ENCODE measurements around the gene SAMD10.
"Not testable (repeated sequence)": the region's sequence is repeated elsewhere in the genome, so short reads cannot be mapped to it uniquely, and the experiment has no call there.

SAMD10 gene

GRCh38 chr20:64023361-64024140, 44.1 kb upstream of the SAMD10 start:
- TF ChIP-seq CTCF (IDR thresholded peaks at IDR 0.05; ENCODE audit: borderline replicate concordance, control extremely low read depth, extremely low read depth, insufficient read depth, missing control alignments): no peak
- in situ Hi-C loops (cut with MboI; ENCODE audit: low sequenced_read_pairs, unreplicated experiment): no loop called here
- DNase-seq (ENCODE audit: low spot score): no peak

DNA sequence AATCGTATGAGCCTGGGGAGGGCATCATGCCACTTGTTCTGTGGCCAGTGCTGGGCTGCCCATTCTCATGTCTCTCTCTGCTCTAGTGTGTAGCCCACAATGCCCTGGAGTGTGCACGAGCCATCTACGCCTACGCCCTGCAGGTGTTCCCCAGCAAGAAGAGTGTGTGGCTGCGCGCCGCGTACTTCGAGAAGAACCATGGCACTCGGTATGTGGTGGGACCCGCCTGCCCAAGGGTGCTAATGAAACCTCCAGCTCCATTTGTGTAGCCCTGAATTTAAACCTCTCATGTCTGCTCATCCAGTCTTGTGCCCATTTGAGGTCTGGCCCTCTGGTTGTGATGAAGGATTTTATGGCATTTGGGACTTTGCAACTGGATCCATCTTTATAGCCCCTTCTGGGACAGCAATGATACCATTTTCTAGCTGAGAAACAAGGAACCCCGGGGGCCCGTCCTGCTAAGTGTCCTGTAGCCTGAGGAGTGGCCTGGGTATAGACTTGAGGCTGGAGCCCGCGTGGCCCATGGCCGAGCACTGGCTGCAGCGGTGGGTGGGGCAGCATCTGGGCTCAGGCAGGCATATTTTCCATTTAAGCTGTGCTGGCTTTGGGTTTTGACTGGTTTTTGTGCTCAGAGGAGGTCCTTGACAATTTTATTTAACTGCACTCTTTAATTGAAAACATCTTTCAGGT, 43.4 kb upstream of the SAMD10 start:
- DNase-seq (ENCODE audit: low spot score): no peak
- no peak for TF ChIP-seq CTCF (IDR thresholded peaks at IDR 0.05; ENCODE audit: borderline replicate concordance, control extremely low read depth, extremely low read depth, insufficient read depth, missing control alignments)
- in situ Hi-C loops (cut with MboI; ENCODE audit: low sequenced_read_pairs, unreplicated experiment): no loop called here

DNA sequence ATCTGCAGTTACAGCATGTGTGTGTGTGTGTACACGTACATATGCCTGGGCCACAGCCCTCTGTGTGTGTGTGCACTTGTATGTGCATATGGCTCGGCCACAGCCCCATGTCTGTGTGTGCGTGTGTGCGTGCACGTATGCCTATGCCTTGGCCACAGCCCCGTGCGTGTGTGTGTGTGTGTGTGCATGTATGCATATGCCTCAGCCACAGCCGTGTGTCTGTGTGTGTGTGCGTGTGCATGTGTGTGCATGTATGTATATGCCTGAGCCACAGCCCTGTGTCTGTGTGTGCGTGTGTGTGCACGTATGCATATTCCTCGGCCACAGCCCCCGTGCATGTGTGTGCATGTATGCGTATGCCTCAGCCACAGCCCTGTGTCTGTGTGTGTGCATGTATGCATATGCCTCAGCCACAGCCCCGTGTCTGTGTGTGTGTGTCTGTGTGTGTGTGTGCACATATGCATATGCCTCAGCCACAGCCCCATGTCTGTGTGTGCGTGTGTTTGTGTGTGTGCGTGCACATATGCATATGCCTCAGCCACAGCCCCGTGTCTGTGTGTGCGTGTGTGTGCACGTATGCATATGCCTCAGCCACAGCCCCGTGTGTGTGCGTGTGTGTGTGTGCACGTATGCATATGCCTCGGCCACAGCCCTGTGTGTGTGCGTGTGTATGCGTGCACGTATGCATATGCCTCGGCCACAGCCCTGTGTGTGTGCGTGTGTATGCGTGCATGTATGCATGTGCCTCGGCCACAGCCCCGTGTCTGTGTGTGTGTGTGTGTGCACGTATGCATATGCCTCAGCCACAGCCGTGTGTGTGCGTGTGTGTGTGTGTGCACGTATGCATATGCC, 41.9 kb upstream of the SAMD10 start:
- in situ Hi-C loops (cut with MboI; ENCODE audit: low sequenced_read_pairs, unreplicated experiment): no loop called here
- no peak for DNase-seq (ENCODE audit: low spot score)
- TF ChIP-seq CTCF (IDR thresholded peaks at IDR 0.05; ENCODE audit: borderline replicate concordance, control extremely low read depth, extremely low read depth, insufficient read depth, missing control alignments): no peak

DNA sequence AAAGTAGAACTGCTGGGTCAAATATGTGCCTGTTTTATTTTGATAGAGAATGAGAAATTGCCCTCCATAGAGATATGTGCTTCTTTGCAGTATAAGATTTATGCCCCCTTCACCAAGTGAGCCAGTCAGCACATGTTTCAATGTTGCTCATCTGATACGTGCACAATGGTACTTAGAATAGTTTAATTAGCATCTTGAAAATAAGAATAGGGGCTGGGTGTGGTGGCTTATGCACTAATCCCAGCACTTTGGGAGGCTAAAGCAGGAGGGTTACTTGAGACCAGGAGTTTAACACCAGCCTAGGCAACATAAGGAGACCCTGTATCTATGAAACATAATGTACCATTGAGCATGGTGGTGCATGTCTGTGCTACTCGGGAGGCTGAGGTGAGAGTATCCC, 36.2 kb upstream of the SAMD10 start:
- TF ChIP-seq CTCF (IDR thresholded peaks at IDR 0.05; ENCODE audit: borderline replicate concordance, control extremely low read depth, extremely low read depth, insufficient read depth, missing control alignments): no peak
- no peak for DNase-seq (ENCODE audit: low spot score)
- in situ Hi-C loops (cut with MboI; ENCODE audit: low sequenced_read_pairs, unreplicated experiment): no loop called here

DNA sequence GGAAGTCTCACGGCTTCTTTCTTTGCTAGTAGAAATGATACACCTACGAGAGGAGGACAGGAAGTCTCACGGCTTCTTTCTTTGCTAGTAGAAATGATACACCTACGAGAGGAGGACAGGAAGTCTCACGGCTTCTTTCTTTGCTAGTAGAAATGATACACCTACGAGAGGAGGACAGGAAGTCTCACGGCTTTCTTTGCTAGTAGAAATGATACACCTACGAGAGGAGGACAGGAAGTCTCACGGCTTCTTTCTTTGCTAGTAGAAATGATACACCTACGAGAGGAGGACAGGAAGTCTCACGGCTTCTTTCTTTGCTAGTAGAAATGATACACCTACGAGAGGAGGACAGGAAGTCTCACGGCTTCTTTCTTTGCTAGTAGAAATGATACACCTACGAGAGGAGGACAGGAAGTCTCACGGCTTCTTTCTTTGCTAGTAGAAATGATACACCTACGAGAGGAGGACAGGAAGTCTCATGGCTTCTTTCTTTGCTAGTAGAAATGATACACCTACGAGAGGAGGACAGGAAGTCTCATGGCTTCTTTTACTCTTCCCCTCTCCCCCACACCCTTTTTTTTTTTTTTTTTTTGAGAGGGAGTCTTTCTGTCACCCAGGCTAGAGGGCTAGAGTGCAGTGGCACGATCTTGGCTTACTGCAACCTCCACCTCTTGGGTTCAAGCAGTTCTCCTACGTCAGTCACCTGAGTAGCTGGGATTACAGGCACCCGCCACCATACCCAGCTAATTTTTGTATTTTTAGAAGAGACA, 33.1 kb upstream of the SAMD10 start:
- in situ Hi-C loops (cut with MboI; ENCODE audit: low sequenced_read_pairs, unreplicated experiment); DNase-seq (ENCODE audit: low spot score): not testable (repeated sequence)

DNA sequence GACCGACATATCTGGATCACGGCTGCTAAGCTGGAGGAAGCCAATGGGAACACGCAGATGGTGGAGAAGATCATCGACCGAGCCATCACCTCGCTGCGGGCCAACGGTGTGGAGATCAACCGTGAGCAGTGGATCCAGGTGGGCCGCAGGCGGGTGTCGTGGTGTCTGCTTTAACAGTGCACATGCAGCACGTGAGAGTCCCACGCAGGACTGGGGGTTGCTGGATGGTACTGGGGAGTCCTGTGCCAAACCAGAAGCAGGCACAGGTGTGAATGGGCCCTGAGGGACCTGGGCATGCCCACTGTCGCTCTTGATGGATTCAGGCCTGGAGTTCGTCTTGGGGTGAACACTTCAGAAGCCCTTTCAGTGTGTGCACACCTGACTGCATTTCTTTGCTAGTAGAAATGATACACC, 31.9 kb upstream of the SAMD10 start:
- DNase-seq (ENCODE audit: low spot score): no peak
- in situ Hi-C loops (cut with MboI; ENCODE audit: low sequenced_read_pairs, unreplicated experiment): no loop called here
- TF ChIP-seq CTCF (IDR thresholded peaks at IDR 0.05; ENCODE audit: borderline replicate concordance, control extremely low read depth, extremely low read depth, insufficient read depth, missing control alignments): no peak
